CD4-positive, alpha-beta memory T cell (primary cell): ENCODE results near the gene DIP2B. TPM values are rescaled to one million over a fixed set of nuclear protein-coding genes. Genes with fewer than 3 reads are reported as not detected.

Experiments
- CTCF ChIA-PET: fragments of 350-600 bp; sonication (Branson Sonifier 250); formaldehyde crosslinking; loops from one replicate; lab custom pipeline; 2021; ENCODE audit warnings: inconsistent platforms; ENCODE audit not compliant: partially characterized antibody; lab: Charles Lee
- POLR2A ChIA-PET: fragments of 350-600 bp; sonication (Branson Sonifier 250); formaldehyde crosslinking; loops from one replicate; lab custom pipeline; 2021; ENCODE audit not compliant: partially characterized antibody; lab: Charles Lee
- DNase-seq, 5 donors: peaks; one replicate each; pipeline versions ENCODE4 v3.0.0 to v3.0.0-alpha.2; 2020 to 2022; ENCODE audit warnings: mixed read lengths in 1 of 5
- H3K27ac ChIP-seq: one replicate; pipeline ENCODE4 v1.7.0; 2013; ENCODE audit warnings: low read depth, low read length
- H3K27me3 ChIP-seq: 2 replicates; pipeline ENCODE4 v1.7.0; 2013; ENCODE audit warnings: mild to moderate bottlenecking, low read length, moderate library complexity; ENCODE audit not compliant: insufficient read depth
- H3K36me3 ChIP-seq: 2 replicates; pipeline ENCODE4 v1.7.0; 2013; ENCODE audit warnings: mild to moderate bottlenecking, low read length, moderate library complexity; ENCODE audit not compliant: insufficient read depth
- H3K4me1 ChIP-seq: 2 replicates; pipeline ENCODE4 v1.7.0; 2013; ENCODE audit warnings: mild to moderate bottlenecking, low read length, moderate library complexity; ENCODE audit not compliant: insufficient read depth
- H3K4me3 ChIP-seq, 2 donors: one replicate each; pipeline ENCODE4 v1.7.0; 2013; ENCODE audit warnings: low read length in 2 of 2, mild to moderate bottlenecking in 1 of 2
- H3K9me3 ChIP-seq, 2 donors: one replicate each; pipeline ENCODE4 v1.7.0; 2013; ENCODE audit warnings: low read length in 2 of 2, control low read depth in 1 of 2; ENCODE audit not compliant: control insufficient read depth in 1 of 2
- H3K27ac Mint-ChIP-seq, 7 donors: one replicate each; pipeline ENCODE4 v1.8.0; 2020 to 2021; ENCODE audit warnings: mixed read lengths in 7 of 7, mild to moderate bottlenecking in 6 of 7, inconsistent platforms in 3 of 7, moderate library complexity in 3 of 7
- H3K27me3 Mint-ChIP-seq, 2 donors: one replicate each; pipeline ENCODE4 v1.8.0; 2020 to 2021; ENCODE audit warnings: mixed read lengths in 2 of 2
- H3K36me3 Mint-ChIP-seq, 2 donors: one replicate each; pipeline ENCODE4 v1.8.0; 2020 to 2021; ENCODE audit warnings: mixed read lengths in 2 of 2, inconsistent platforms in 1 of 2, mild to moderate bottlenecking in 1 of 2
- H3K4me1 Mint-ChIP-seq, 4 donors: one replicate each; pipeline ENCODE4 v1.8.0; 2020 to 2021; ENCODE audit warnings: mixed read lengths in 4 of 4, mild to moderate bottlenecking in 1 of 4
- H3K4me3 Mint-ChIP-seq, 8 donors: one replicate each; pipeline ENCODE4 v1.8.0; 2020 to 2021; ENCODE audit warnings: mixed read lengths in 8 of 8, mild to moderate bottlenecking in 7 of 8, moderate library complexity in 6 of 8, inconsistent platforms in 3 of 8
- H3K9me3 Mint-ChIP-seq, 8 donors: one replicate each; pipeline ENCODE4 v1.8.0; 2020 to 2021; ENCODE audit warnings: mixed read lengths in 8 of 8, mild to moderate bottlenecking in 5 of 8, inconsistent platforms in 3 of 8, moderate library complexity in 1 of 8
- intact Hi-C: fragments of 100-400 bp; cut with micrococcal nuclease; formaldehyde crosslinking; loops from one replicate; pipeline ENCODE4 v1.15.1; 2023
- polyA plus RNA-seq, 2 donors: library from polyadenylated mRNA; unstranded; fragments of 300-500 nt; fragmentation: Illumina TruSeq; gene quantifications; one replicate each; pipeline ENCODE4 v1.2.3, GENCODE V29; 2021
- total RNA-seq, 2 experiments: library from RNA; stranded (reverse); gene quantifications; one replicate each; pipeline ENCODE4 v1.2.3, GENCODE V29; 2021

DIP2B gene
- total and polyA plus RNA-seq, 4 experiments from 2014 or later, result 3.8 to 29.1 (median 20.0) TPM

GRCh38 chr12:50655374-50655921 lies 150.7 kb downstream of the DIP2B start:
- Mint-ChIP-seq H3K4me3 (no peak overlapping the region), H3K4me1 (peaks cover 5 to 17% (median 9%) of the 10 kb centered on the region in 4 donors), H3K27ac (peak overlapping the region in 2 of 7 donors; percentile 24 to 36), H3K9me3 (peaks cover 0 to 3% (median 0%) of the 10 kb centered on the region in 8 donors), H3K27me3 (no peaks in the 10 kb centered on the region), H3K36me3 (peaks cover 12 to 18% of the 10 kb centered on the region in 2 donors)
- ChIA-PET POLR2A (no interaction called here), CTCF (interaction anchor here (1.4 to 1.5 kb wide), 2 partner anchors 17 to 150 kb away, joined by 3 to 4 read pairs; no protein-coding TSS in a partner anchor)
- Histone ChIP-seq H3K27ac (no peak overlapping the region), H3K4me3 (no peak overlapping the region), H3K36me3 (no peaks in the 10 kb centered on the region), H3K27me3 (no peaks in the 10 kb centered on the region), H3K9me3 (no peaks in the 10 kb centered on the region), H3K4me1 (peaks cover 6% of the 10 kb centered on the region)
- intact Hi-C loops, result no loop called here
- DNase-seq, result no peak

GRCh38 chr12:50659260-50659659 lies 154.5 kb downstream of the DIP2B start:
- no peak overlapping the region for H3K27ac ChIP-seq
- no peaks in the 10 kb centered on the region for H3K9me3 ChIP-seq
- peak overlapping the region in 2 of 7 donors; percentile 25 to 59 for H3K27ac Mint-ChIP-seq
- peaks cover 18 to 22% of the 10 kb centered on the region in 2 donors for H3K36me3 Mint-ChIP-seq
- no peaks in the 10 kb centered on the region for H3K27me3 ChIP-seq
- intact Hi-C loops, result no loop called here
- H3K9me3 Mint-ChIP-seq, result peaks cover 0 to 3% (median 0%) of the 10 kb centered on the region in 8 donors
- no peak overlapping the region for H3K4me3 Mint-ChIP-seq
- H3K27me3 Mint-ChIP-seq, result no peaks in the 10 kb centered on the region
- DNase-seq, result no peak
- peaks cover 6% of the 10 kb centered on the region for H3K4me1 ChIP-seq
- H3K36me3 ChIP-seq, result no peaks in the 10 kb centered on the region
- H3K4me1 Mint-ChIP-seq, result peaks cover 0 to 10% (median 5%) of the 10 kb centered on the region in 4 donors
- ChIA-PET POLR2A (no interaction called here), CTCF (no interaction called here)
- H3K4me3 ChIP-seq, result no peak overlapping the region

- CTCF ChIA-PET, result interaction anchor here (0.6 to 0.7 kb wide), 2 partner anchors 135 to 464 kb away, joined by 3 read pairs; no protein-coding TSS in a partner anchor
- no peaks in the 10 kb centered on the region for H3K36me3 ChIP-seq
- Mint-ChIP-seq H3K4me1 (peaks cover 0 to 7% (median 4%) of the 10 kb centered on the region in 4 donors), H3K4me3 (no peak overlapping the region), H3K27ac (no peak overlapping the region), H3K9me3 (peaks cover 0 to 3% (median 0%) of the 10 kb centered on the region in 8 donors), H3K27me3 (no peaks in the 10 kb centered on the region), H3K36me3 (peaks cover 18 to 22% of the 10 kb centered on the region in 2 donors)
- DNase-seq, result no peak
- H3K4me3 ChIP-seq, result no peak overlapping the region
- intact Hi-C loops, result no loop called here
- no peak overlapping the region for H3K27ac ChIP-seq
- H3K27me3 ChIP-seq, result no peaks in the 10 kb centered on the region
- H3K9me3 ChIP-seq, result no peaks in the 10 kb centered on the region
- H3K4me1 ChIP-seq, result peaks cover 6% of the 10 kb centered on the region
- POLR2A ChIA-PET, result no interaction called here
Observed at GRCh38 chr12:50659690-50660424, 155.1 kb downstream of the DIP2B start.

- no peaks in the 10 kb centered on the region for H3K9me3 ChIP-seq
- Mint-ChIP-seq H3K4me1 (peaks cover 0 to 7% (median 1%) of the 10 kb centered on the region in 4 donors), H3K9me3 (peaks cover 0 to 3% (median 0%) of the 10 kb centered on the region in 8 donors), H3K4me3 (no peak overlapping the region), H3K27ac (peak overlapping the region in 1 of 7 donors; percentile 42), H3K36me3 (peaks cover 18 to 22% of the 10 kb centered on the region in 2 donors), H3K27me3 (no peaks in the 10 kb centered on the region)
- peaks cover 1% of the 10 kb centered on the region for H3K4me1 ChIP-seq
- H3K4me3 ChIP-seq, result no peak overlapping the region
- DNase-seq, result no peak
- ChIA-PET POLR2A (no interaction called here), CTCF (interaction anchor here (0.7 kb wide), 1 partner anchor 464 kb away, joined by 3 read pairs; no protein-coding TSS in a partner anchor)
- no peaks in the 10 kb centered on the region for H3K36me3 ChIP-seq
- no peaks in the 10 kb centered on the region for H3K27me3 ChIP-seq
- H3K27ac ChIP-seq, result no peak overlapping the region
- intact Hi-C loops, result no loop called here
Observed at GRCh38 chr12:50660425-50660822, 155.6 kb downstream of the DIP2B start.

- Histone ChIP-seq H3K27ac (no peak overlapping the region), H3K4me3 (no peak overlapping the region), H3K9me3 (no peaks in the 10 kb centered on the region), H3K4me1 (no peaks in the 10 kb centered on the region), H3K36me3 (no peaks in the 10 kb centered on the region), H3K27me3 (no peaks in the 10 kb centered on the region)
- ChIA-PET POLR2A (no interaction called here), CTCF (interaction anchor here (1.0 kb wide), 1 partner anchor 17 kb away, joined by 3 read pairs; no protein-coding TSS in a partner anchor)
- peaks cover 18 to 22% of the 10 kb centered on the region in 2 donors for H3K36me3 Mint-ChIP-seq
- DNase-seq, result no peak
- intact Hi-C loops, result no loop called here
- peaks cover 0 to 7% (median 3%) of the 10 kb centered on the region in 4 donors for H3K4me1 Mint-ChIP-seq
- H3K27ac Mint-ChIP-seq, result peak overlapping the region in 1 of 7 donors; percentile 6
- no peak overlapping the region for H3K4me3 Mint-ChIP-seq
- no peaks in the 10 kb centered on the region for H3K27me3 Mint-ChIP-seq
- peaks cover 0 to 3% (median 0%) of the 10 kb centered on the region in 8 donors for H3K9me3 Mint-ChIP-seq
Observed at GRCh38 chr12:50661300-50662115, 156.7 kb downstream of the DIP2B start.

- no peak overlapping the region for H3K4me3 Mint-ChIP-seq
- DNase-seq, result no peak
- H3K27ac Mint-ChIP-seq, result no peak overlapping the region
- H3K27me3 Mint-ChIP-seq, result no peaks in the 10 kb centered on the region
- H3K4me3 ChIP-seq, result no peak overlapping the region
- ChIA-PET POLR2A (no interaction called here), CTCF (interaction anchor here (1.0 kb wide), 1 partner anchor 18 kb away, joined by 3 read pairs; no protein-coding TSS in a partner anchor)
- no peaks in the 10 kb centered on the region for H3K27me3 ChIP-seq
- no peaks in the 10 kb centered on the region for H3K4me1 ChIP-seq
- H3K36me3 ChIP-seq, result no peaks in the 10 kb centered on the region
- H3K4me1 Mint-ChIP-seq, result peaks cover 0 to 7% (median 3%) of the 10 kb centered on the region in 4 donors
- H3K9me3 Mint-ChIP-seq, result peaks cover 0 to 3% (median 0%) of the 10 kb centered on the region in 8 donors
- intact Hi-C loops, result no loop called here
- peaks cover 18 to 22% of the 10 kb centered on the region in 2 donors for H3K36me3 Mint-ChIP-seq
- H3K9me3 ChIP-seq, result no peaks in the 10 kb centered on the region
- H3K27ac ChIP-seq, result no peak overlapping the region
Observed at GRCh38 chr12:50662116-50662510, 157.3 kb downstream of the DIP2B start.
